ENCODE results near the gene GAB3.

- TF ChIP-seq POLR2A (IDR thresholded peaks at IDR 0.05) = no peak
- TF ChIP-seq CTCF (IDR thresholded peaks at IDR 0.05) = no peak
These were observed 97.9 kb downstream of the GAB3 start for GRCh38 chrX:154653048-154653401.
